DND-41 (cell line): ENCODE data around the gene UCHL1.

Source experiments
- ATAC-seq: fragments of 200-7000 bp; cut with Tn5 transposase; 3 replicates; pipeline ENCODE4 v1.9.1; 2021; ENCODE audit warnings: low read depth; ENCODE audit not compliant: insufficient read depth
- DNase-seq: peaks from one replicate; pipeline ENCODE4 v3.0.0-alpha.2; 2020
- H2AFZ ChIP-seq: 2 replicates; pipeline ENCODE4 v1.6.0; 2012; ENCODE audit warnings: low read depth, low read length
- H3K27ac ChIP-seq: 2 replicates; pipeline ENCODE4 v1.5.1; 2012; ENCODE audit warnings: low read length, inconsistent platforms
- H3K27me3 ChIP-seq: fragments of 200-600 bp; sonication (generic); 2 replicates; pipeline ENCODE4 v1.6.0; 2012; ENCODE audit warnings: low read length, mild to moderate bottlenecking, inconsistent platforms; ENCODE audit not compliant: insufficient read depth, poor library complexity
- H3K36me3 ChIP-seq: 2 replicates; pipeline ENCODE4 v1.5.1; 2012; ENCODE audit warnings: low read length, inconsistent platforms; ENCODE audit not compliant: insufficient read depth
- H3K4me1 ChIP-seq: 2 replicates; pipeline ENCODE4 v1.5.1; 2012; ENCODE audit warnings: mild to moderate bottlenecking, low read length; ENCODE audit not compliant: insufficient read depth
- H3K4me2 ChIP-seq: 2 replicates; pipeline ENCODE4 v1.6.0; 2012; ENCODE audit warnings: mild to moderate bottlenecking, moderate library complexity, low read length, inconsistent platforms; ENCODE audit not compliant: insufficient read depth
- H3K4me3 ChIP-seq, 2 experiments: fragments of 200-600 bp in 1 of 2; shearing (Covaris generic) in 1 of 2; 2 replicates each; pipeline ENCODE4 v1.5.1; 2012 to 2016; ENCODE audit warnings: inconsistent platforms in 2 of 2, low read length in 2 of 2, mild to moderate bottlenecking in 2 of 2, low read depth in 1 of 2, moderate library complexity in 1 of 2
- H3K79me2 ChIP-seq: 2 replicates; pipeline ENCODE4 v1.6.0; 2012; ENCODE audit warnings: low read length, inconsistent platforms; ENCODE audit not compliant: insufficient read depth
- H3K9ac ChIP-seq: 2 replicates; pipeline ENCODE4 v1.6.0; 2012; ENCODE audit warnings: low read depth, mild to moderate bottlenecking, inconsistent platforms, low read length, moderate library complexity
- H3K9me3 ChIP-seq: 2 replicates; pipeline ENCODE4 v1.5.1; 2012; ENCODE audit warnings: low read length, moderate library complexity, mild to moderate bottlenecking, inconsistent platforms; ENCODE audit not compliant: insufficient read depth, severe bottlenecking
- H4K20me1 ChIP-seq: 2 replicates; pipeline ENCODE4 v1.6.0; 2012; ENCODE audit warnings: low read length; ENCODE audit not compliant: insufficient read depth
- EZH2 ChIP-seq: IDR thresholded peaks from 3 replicates; pipeline ENCODE4 v1.6.1; 2012; ENCODE audit warnings: borderline replicate concordance, low read depth, mild to moderate bottlenecking, moderate library complexity, low read length, inconsistent platforms; ENCODE audit not compliant: severe bottlenecking
- TF ChIP-seq, protein P1 (sequence below): IDR thresholded peaks from 2 replicates; pipeline ENCODE4 v1.5.1; 2012; ENCODE audit warnings: borderline replicate concordance, low read length, moderate library complexity, mild to moderate bottlenecking; ENCODE audit not compliant: poor library complexity, severe bottlenecking; ENCODE audit errors: extremely low read depth

The UCHL1 gene

DNA sequence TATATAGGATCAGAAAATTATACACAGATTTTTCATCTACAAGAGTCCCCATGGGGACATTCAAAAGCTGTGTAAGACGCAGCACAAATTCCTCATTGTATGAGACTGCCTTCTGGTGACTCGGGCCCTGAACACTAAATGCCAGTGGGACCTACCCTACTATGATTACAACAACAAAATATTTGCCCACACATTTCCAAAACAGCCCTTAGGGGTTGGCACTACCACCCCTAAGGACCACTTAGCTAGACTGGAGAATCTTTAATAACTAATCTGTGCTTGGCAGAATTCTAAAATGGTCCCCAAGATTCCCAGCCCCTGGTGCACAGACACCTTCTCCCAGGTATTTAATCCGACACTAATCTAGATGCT is 29.1 kb downstream of the UCHL1 start:
- no peak for ATAC-seq
- Histone ChIP-seq H2AFZ (no peak overlapping the region), H3K79me2 (no peaks in the 10 kb centered on the region), H4K20me1 (no peaks in the 10 kb centered on the region), H3K4me3 (no peak overlapping the region), H3K9me3 (no peaks in the 10 kb centered on the region), H3K4me1 (no peaks in the 10 kb centered on the region), H3K27ac (no peak overlapping the region), H3K9ac (no peak overlapping the region), H3K36me3 (no peaks in the 10 kb centered on the region), H3K27me3 (no peaks in the 10 kb centered on the region), H3K4me2 (no peak overlapping the region)
- DNase-seq = no peak
- TF ChIP-seq EZH2 = no peak
- TF ChIP-seq, protein P1, sequence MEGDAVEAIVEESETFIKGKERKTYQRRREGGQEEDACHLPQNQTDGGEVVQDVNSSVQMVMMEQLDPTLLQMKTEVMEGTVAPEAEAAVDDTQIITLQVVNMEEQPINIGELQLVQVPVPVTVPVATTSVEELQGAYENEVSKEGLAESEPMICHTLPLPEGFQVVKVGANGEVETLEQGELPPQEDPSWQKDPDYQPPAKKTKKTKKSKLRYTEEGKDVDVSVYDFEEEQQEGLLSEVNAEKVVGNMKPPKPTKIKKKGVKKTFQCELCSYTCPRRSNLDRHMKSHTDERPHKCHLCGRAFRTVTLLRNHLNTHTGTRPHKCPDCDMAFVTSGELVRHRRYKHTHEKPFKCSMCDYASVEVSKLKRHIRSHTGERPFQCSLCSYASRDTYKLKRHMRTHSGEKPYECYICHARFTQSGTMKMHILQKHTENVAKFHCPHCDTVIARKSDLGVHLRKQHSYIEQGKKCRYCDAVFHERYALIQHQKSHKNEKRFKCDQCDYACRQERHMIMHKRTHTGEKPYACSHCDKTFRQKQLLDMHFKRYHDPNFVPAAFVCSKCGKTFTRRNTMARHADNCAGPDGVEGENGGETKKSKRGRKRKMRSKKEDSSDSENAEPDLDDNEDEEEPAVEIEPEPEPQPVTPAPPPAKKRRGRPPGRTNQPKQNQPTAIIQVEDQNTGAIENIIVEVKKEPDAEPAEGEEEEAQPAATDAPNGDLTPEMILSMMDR = no peak

DNA sequence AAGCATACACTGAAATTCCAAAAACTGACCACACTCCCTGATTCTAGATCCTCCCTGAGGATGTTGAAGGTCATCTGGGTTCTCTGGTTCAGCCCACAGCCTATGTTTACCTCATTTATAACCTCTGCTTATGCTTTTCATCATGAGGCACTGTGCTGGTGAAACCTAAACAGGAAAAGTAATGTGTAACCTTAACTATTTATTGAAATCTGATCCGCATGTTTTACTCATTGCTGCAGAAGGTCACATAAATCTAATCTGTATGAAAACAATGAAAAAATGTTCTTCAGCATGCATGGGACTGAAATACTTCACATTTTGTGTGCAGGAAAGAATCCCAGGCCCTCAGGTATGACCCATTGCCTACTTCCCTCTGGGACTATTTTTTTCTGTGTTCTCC is 30.3 kb downstream of the UCHL1 start:
- no peaks in the 10 kb centered on the region for H3K4me1 ChIP-seq
- TF ChIP-seq, protein P1 = no peak
- TF ChIP-seq EZH2 = no peak
- H3K27me3 ChIP-seq = no peaks in the 10 kb centered on the region
- H3K4me3 ChIP-seq = no peak overlapping the region
- DNase-seq = no peak
- no peaks in the 10 kb centered on the region for H3K9me3 ChIP-seq
- no peak overlapping the region for H3K4me2 ChIP-seq
- H3K27ac ChIP-seq = no peak overlapping the region
- H3K9ac ChIP-seq = no peak overlapping the region
- H2AFZ ChIP-seq = no peak overlapping the region
- no peaks in the 10 kb centered on the region for H3K36me3 ChIP-seq
- H4K20me1 ChIP-seq = no peaks in the 10 kb centered on the region
- no peak for ATAC-seq
- no peaks in the 10 kb centered on the region for H3K79me2 ChIP-seq

DNA sequence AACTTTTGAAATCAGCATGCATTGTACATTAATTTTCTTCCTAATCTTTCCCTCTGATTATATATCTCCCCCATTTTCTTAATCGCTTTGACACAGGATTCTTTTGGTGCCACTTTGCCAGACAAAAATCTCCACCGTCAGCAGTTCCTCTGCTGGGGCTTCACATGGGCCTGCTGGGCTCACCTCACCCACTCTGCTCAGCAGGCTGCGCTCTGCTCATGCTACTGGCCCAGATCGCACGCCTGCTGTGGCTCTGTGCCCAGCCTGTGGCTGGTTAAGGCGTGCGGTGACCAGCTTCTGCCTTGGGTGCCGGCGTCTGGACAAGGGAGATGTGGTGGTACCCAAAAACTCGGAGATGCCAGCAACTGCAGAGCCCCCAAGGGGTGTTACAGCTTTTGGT is 31.1 kb downstream of the UCHL1 start:
- no peak overlapping the region for H3K4me2 ChIP-seq
- no peaks in the 10 kb centered on the region for H3K9me3 ChIP-seq
- no peaks in the 10 kb centered on the region for H3K4me1 ChIP-seq
- H3K9ac ChIP-seq = no peak overlapping the region
- no peak for TF ChIP-seq EZH2
- TF ChIP-seq, protein P1 = no peak
- no peaks in the 10 kb centered on the region for H3K79me2 ChIP-seq
- ATAC-seq (no peak), DNase-seq (no peak)
- H3K36me3 ChIP-seq = no peaks in the 10 kb centered on the region
- no peaks in the 10 kb centered on the region for H4K20me1 ChIP-seq
- H3K4me3 ChIP-seq = no peak overlapping the region
- no peak overlapping the region for H2AFZ ChIP-seq
- no peaks in the 10 kb centered on the region for H3K27me3 ChIP-seq
- no peak overlapping the region for H3K27ac ChIP-seq

DNA sequence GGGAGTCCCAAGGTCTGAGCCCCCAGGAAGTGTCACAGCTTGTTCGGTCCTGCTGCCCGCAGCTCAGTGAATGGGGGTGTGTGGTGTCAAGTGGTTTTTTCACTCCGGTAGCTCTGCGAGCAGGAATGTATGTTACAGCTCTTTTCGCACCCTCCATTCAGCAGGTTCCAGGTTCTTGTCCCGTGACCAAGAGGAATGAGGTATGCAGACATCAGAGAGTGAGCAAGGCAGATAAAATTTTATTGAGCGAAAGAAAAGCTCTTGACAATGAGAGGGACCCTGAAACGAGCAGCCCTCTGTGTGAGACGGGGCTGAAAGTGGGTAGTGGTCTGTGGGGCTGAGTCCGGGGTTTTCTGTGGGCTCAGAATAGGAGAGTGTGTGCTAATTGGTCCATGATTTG is 31.5 kb downstream of the UCHL1 start:
- no peaks in the 10 kb centered on the region for H3K9me3 ChIP-seq
- H3K4me2 ChIP-seq = no peak overlapping the region
- H3K9ac ChIP-seq = no peak overlapping the region
- no peaks in the 10 kb centered on the region for H3K27me3 ChIP-seq
- no peak overlapping the region for H2AFZ ChIP-seq
- H3K36me3 ChIP-seq = no peaks in the 10 kb centered on the region
- no peaks in the 10 kb centered on the region for H4K20me1 ChIP-seq
- no peak overlapping the region for H3K27ac ChIP-seq
- H3K4me1 ChIP-seq = no peaks in the 10 kb centered on the region
- TF ChIP-seq, protein P1 = no peak
- no peak for TF ChIP-seq EZH2
- DNase-seq = no peak
- H3K79me2 ChIP-seq = no peaks in the 10 kb centered on the region
- no peak for ATAC-seq
- H3K4me3 ChIP-seq = no peak overlapping the region
